H9 (cell line): ENCODE measurements around the gene SLIT1. TPM values are rescaled to one million over a fixed set of nuclear protein-coding genes. Genes with fewer than 3 reads are reported as not detected.

Experiments used
- DNase-seq: peaks from one replicate; pipeline ENCODE4 v3.0.0-alpha.2; 2017
- H2AFZ ChIP-seq: one replicate; pipeline ENCODE4 v1.6.1; 2013; ENCODE audit warnings: mild to moderate bottlenecking, low read length, control low read depth, moderate library complexity
- H2AK5ac ChIP-seq: 2 replicates; pipeline ENCODE4 v1.6.1; 2013; ENCODE audit warnings: low read length, control low read depth, mixed read lengths; ENCODE audit not compliant: insufficient read length
- H2BK120ac ChIP-seq: one replicate; pipeline ENCODE4 v1.6.1; 2013; ENCODE audit warnings: low read depth, mild to moderate bottlenecking, low read length, control low read depth, inconsistent platforms; ENCODE audit not compliant: poor library complexity, severe bottlenecking
- H2BK12ac ChIP-seq: 2 replicates; pipeline ENCODE4 v1.6.1; 2013; ENCODE audit warnings: low read length, control low read depth, mixed read lengths, low read depth; ENCODE audit not compliant: insufficient read length
- H2BK15ac ChIP-seq: 2 replicates; pipeline ENCODE4 v1.6.1; 2013; ENCODE audit warnings: low read depth, low read length, control low read depth
- H2BK20ac ChIP-seq: one replicate; pipeline ENCODE4 v1.6.1; 2013; ENCODE audit warnings: low read depth, mild to moderate bottlenecking, low read length, control low read depth, inconsistent platforms; ENCODE audit not compliant: poor library complexity, severe bottlenecking
- H2BK5ac ChIP-seq: 2 replicates; pipeline ENCODE4 v1.6.1; 2013; ENCODE audit warnings: low read length, control low read depth, mixed read lengths; ENCODE audit not compliant: insufficient read length
- H3K14ac ChIP-seq: 2 replicates; pipeline ENCODE4 v1.6.1; 2013; ENCODE audit warnings: low read length, control low read depth; ENCODE audit not compliant: insufficient read depth
- H3K18ac ChIP-seq: 2 replicates; pipeline ENCODE4 v1.6.1; 2013; ENCODE audit warnings: low read depth, mild to moderate bottlenecking, mixed read lengths, low read length, control low read depth; ENCODE audit not compliant: insufficient read length
- H3K23ac ChIP-seq: 2 replicates; pipeline ENCODE4 v1.6.1; 2013; ENCODE audit warnings: low read length, control low read depth, mixed read lengths, low read depth; ENCODE audit not compliant: insufficient read length
- H3K23me2 ChIP-seq: 2 replicates; pipeline ENCODE4 v1.6.1; 2013; ENCODE audit warnings: low read depth, mild to moderate bottlenecking, mixed read lengths, low read length, control low read depth; ENCODE audit not compliant: insufficient read length, poor library complexity, severe bottlenecking
- H3K27ac ChIP-seq: 2 replicates; pipeline ENCODE4 v1.5.1; 2013; ENCODE audit warnings: low read length, control low read depth, mixed read lengths, low read depth; ENCODE audit not compliant: insufficient read length
- H3K27me3 ChIP-seq: 2 replicates; pipeline ENCODE4 v1.6.1; 2013; ENCODE audit warnings: low read length, control low read depth, inconsistent platforms; ENCODE audit not compliant: insufficient read depth
- H3K4ac ChIP-seq: 2 replicates; pipeline ENCODE4 v1.6.1; 2013; ENCODE audit warnings: low read depth, mild to moderate bottlenecking, control low read depth, inconsistent platforms, low read length, moderate library complexity
- H3K4me1 ChIP-seq: 2 replicates; pipeline ENCODE4 v1.6.1; 2013; ENCODE audit warnings: low read length, control low read depth, inconsistent platforms; ENCODE audit not compliant: insufficient read depth
- H3K4me2 ChIP-seq: 2 replicates; pipeline ENCODE4 v1.6.1; 2013; ENCODE audit warnings: low read length, control low read depth, mixed read lengths; ENCODE audit not compliant: insufficient read length, insufficient read depth
- H3K56ac ChIP-seq: 2 replicates; pipeline ENCODE4 v1.6.1; 2013; ENCODE audit warnings: low read depth, mild to moderate bottlenecking, mixed read lengths, low read length, control low read depth; ENCODE audit not compliant: insufficient read length
- H3K79me1 ChIP-seq: 2 replicates; pipeline ENCODE4 v1.6.1; 2013; ENCODE audit warnings: low read depth, mild to moderate bottlenecking, moderate library complexity, low read length, control low read depth, inconsistent platforms; ENCODE audit not compliant: insufficient read depth, poor library complexity, severe bottlenecking
- H3K79me2 ChIP-seq: 2 replicates; pipeline ENCODE4 v1.6.1; 2013; ENCODE audit warnings: low read length, control low read depth, inconsistent platforms; ENCODE audit not compliant: insufficient read depth
- H3K9ac ChIP-seq: 2 replicates; pipeline ENCODE4 v1.6.1; 2013; ENCODE audit warnings: low read length, control low read depth, mixed read lengths; ENCODE audit not compliant: insufficient read length; ENCODE audit errors: extremely low read depth
- H3K9me3 ChIP-seq: one replicate; pipeline ENCODE4 v1.6.1; 2013; ENCODE audit warnings: low read depth, low read length, inconsistent platforms; ENCODE audit not compliant: control insufficient read depth
- H3T11ph ChIP-seq: one replicate; pipeline ENCODE4 v1.6.1; 2013; ENCODE audit warnings: mild to moderate bottlenecking, low read length, control low read depth, inconsistent platforms
- H4K20me1 ChIP-seq: one replicate; pipeline ENCODE4 v1.6.1; 2013; ENCODE audit not compliant: control insufficient read depth, insufficient read length, insufficient read depth
- H4K5ac ChIP-seq: 2 replicates; pipeline ENCODE4 v1.6.1; 2013; ENCODE audit warnings: low read depth, mild to moderate bottlenecking, mixed read lengths, low read length, control low read depth; ENCODE audit not compliant: insufficient read length
- H4K8ac ChIP-seq: replicated peaks from 2 replicates; pipeline ENCODE4 v1.6.1; 2013; ENCODE audit warnings: low read length, control low read depth, mixed read lengths, low read depth; ENCODE audit not compliant: insufficient read length
- H4K91ac ChIP-seq: 2 replicates; pipeline ENCODE4 v1.6.1; 2013; ENCODE audit warnings: low read depth, mild to moderate bottlenecking, moderate library complexity, mixed read lengths, low read length, control low read depth; ENCODE audit not compliant: insufficient read length
- H3K27ac Mint-ChIP-seq, 3 experiments: 2 replicates in 2 of 3; 3 replicates in 1 of 3; pipeline ENCODE4 v1.8.0; 2020 to 2021; ENCODE audit warnings: mixed read lengths in 3 of 3, mild to moderate bottlenecking in 1 of 3, moderate library complexity in 1 of 3
- H3K27me3 Mint-ChIP-seq: 2 replicates; pipeline ENCODE4 v1.8.0; 2021; ENCODE audit warnings: low read depth, mild to moderate bottlenecking, moderate library complexity, mixed read lengths
- H3K36me3 Mint-ChIP-seq, 3 experiments: 2 replicates in 2 of 3; 3 replicates in 1 of 3; pipeline ENCODE4 v1.8.0; 2020 to 2021; ENCODE audit warnings: low read depth in 3 of 3, mixed read lengths in 3 of 3; ENCODE audit not compliant: insufficient read depth in 1 of 3
- H3K4me1 Mint-ChIP-seq, 2 experiments: 2 replicates each; pipeline ENCODE4 v1.8.0; 2020; ENCODE audit warnings: mixed read lengths in 2 of 2
- H3K4me3 Mint-ChIP-seq, 2 experiments: 2 replicates in 1 of 2; 3 replicates in 1 of 2; pipeline ENCODE4 v1.8.0; 2020 to 2021; ENCODE audit warnings: mild to moderate bottlenecking in 2 of 2, mixed read lengths in 2 of 2, moderate library complexity in 1 of 2
- H3K9me3 Mint-ChIP-seq, 2 experiments: 2 replicates in 1 of 2; 3 replicates in 1 of 2; pipeline ENCODE4 v1.8.0; 2020; ENCODE audit warnings: mild to moderate bottlenecking in 2 of 2, mixed read lengths in 2 of 2, moderate library complexity in 1 of 2
- WGBS: extraction: QIAGEN DNeasy Blood & Tissue Kit; methylation state at CpG from one replicate; pipeline ENCODE4 v1.1.7; 2013; ENCODE audit warnings: missing lambda C conversion rate, low lambda C conversion rate, mixed read lengths; ENCODE audit not compliant: insufficient read length; ENCODE audit errors: extremely low coverage; 5-methylcytosine and 5-hydroxymethylcytosine counted together
- total RNA-seq: library from RNA; stranded (reverse); gene quantifications from 2 replicates; pipeline ENCODE4 v1.2.1, GENCODE V29; 2021
- TF ChIP-seq, protein P1 (sequence below): fragments of 200-600 bp; sonication (generic); conservative IDR thresholded peaks from 3 replicates; pipeline ENCODE4 v1.8.0; 2021; ENCODE audit warnings: antibody characterized with exemption, mild to moderate bottlenecking

Gene SLIT1
- total RNA-seq, 1 experiment from 2014 or later = 0.57 TPM

DNA sequence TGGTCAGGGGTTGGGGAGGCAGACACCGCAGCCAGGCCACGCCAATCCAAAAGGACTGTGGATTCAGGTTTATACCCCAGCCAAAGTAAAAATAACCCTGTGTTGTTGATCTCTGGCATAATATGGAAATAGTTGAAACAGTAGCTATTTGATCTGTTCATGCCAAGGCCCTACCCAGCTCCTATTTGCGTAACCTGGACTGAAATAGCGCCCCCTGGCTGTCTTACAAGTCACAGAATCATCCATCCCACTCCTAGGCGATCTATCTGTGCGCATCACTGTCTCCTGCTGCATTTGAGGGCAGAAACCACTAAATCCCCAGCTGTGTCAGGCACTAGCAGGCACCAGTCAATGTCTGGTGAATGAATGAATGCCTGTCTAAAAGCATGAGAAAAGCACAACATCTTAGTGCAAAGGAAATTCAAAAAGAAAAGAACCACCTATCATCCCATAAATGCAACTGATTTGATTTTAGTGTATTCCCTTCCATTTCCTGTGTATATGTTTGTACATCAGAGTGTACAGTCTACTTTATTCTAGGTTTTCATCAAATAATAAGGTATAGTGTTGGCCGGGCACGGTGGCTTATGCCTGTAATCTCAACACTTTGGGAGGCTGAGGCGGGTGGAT is 160.0 kb downstream of the SLIT1 start:
- peaks cover 9 to 19% of the 10 kb centered on the region in 2 experiments for H3K4me1 Mint-ChIP-seq
- no peaks in the 10 kb centered on the region for H3K27me3 ChIP-seq
- no peak overlapping the region for H2BK5ac ChIP-seq
- no peak overlapping the region for H3K14ac ChIP-seq
- H3K18ac ChIP-seq = no peak overlapping the region
- no peaks in the 10 kb centered on the region for H3K79me1 ChIP-seq
- H2AFZ ChIP-seq = no peak overlapping the region
- no peak overlapping the region for H2BK120ac ChIP-seq
- no peak overlapping the region for H4K5ac ChIP-seq
- no peak overlapping the region for H2BK20ac ChIP-seq
- H3K56ac ChIP-seq = no peak overlapping the region
- H3K9me3 ChIP-seq = no peaks in the 10 kb centered on the region
- no peak overlapping the region for H3K4me3 Mint-ChIP-seq
- no peak overlapping the region for H2BK12ac ChIP-seq
- H3K9me3 Mint-ChIP-seq = no peaks in the 10 kb centered on the region
- no peak overlapping the region for H3K27ac Mint-ChIP-seq
- no peak overlapping the region for H3K4ac ChIP-seq
- no peak overlapping the region for H3K9ac ChIP-seq
- no peak overlapping the region for H2BK15ac ChIP-seq
- H3K23ac ChIP-seq = no peak overlapping the region
- H3K4me2 ChIP-seq = no peak overlapping the region
- H3K36me3 Mint-ChIP-seq = no peaks in the 10 kb centered on the region
- WGBS = no CpG with 5 or more reads among the region's 9 CpGs
- no peak overlapping the region for H4K8ac ChIP-seq
- H2AK5ac ChIP-seq = no peak overlapping the region
- H3K27me3 Mint-ChIP-seq = peaks cover 6% of the 10 kb centered on the region; the same call in 1 of the 2 replicates
- H4K20me1 ChIP-seq = no peaks in the 10 kb centered on the region
- no peak overlapping the region for H4K91ac ChIP-seq
- H3T11ph ChIP-seq = no peak overlapping the region
- peak; percentile 73 for DNase-seq
- H3K4me1 ChIP-seq = no peaks in the 10 kb centered on the region
- H3K23me2 ChIP-seq = no peaks in the 10 kb centered on the region
- no peaks in the 10 kb centered on the region for H3K79me2 ChIP-seq
- TF ChIP-seq, protein P1, sequence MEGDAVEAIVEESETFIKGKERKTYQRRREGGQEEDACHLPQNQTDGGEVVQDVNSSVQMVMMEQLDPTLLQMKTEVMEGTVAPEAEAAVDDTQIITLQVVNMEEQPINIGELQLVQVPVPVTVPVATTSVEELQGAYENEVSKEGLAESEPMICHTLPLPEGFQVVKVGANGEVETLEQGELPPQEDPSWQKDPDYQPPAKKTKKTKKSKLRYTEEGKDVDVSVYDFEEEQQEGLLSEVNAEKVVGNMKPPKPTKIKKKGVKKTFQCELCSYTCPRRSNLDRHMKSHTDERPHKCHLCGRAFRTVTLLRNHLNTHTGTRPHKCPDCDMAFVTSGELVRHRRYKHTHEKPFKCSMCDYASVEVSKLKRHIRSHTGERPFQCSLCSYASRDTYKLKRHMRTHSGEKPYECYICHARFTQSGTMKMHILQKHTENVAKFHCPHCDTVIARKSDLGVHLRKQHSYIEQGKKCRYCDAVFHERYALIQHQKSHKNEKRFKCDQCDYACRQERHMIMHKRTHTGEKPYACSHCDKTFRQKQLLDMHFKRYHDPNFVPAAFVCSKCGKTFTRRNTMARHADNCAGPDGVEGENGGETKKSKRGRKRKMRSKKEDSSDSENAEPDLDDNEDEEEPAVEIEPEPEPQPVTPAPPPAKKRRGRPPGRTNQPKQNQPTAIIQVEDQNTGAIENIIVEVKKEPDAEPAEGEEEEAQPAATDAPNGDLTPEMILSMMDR = peak; percentile 92
- H3K27ac ChIP-seq = no peak overlapping the region
